HUDEP-2 (cell line): ENCODE measurements around the gene GRIA1.

ENCODE experiments used
- DNase-seq, 76 experiments: peaks; one replicate each; lab custom pipeline; 2025; ENCODE audit not compliant: unreplicated experiment in 76 of 76; lab: John Stamatoyannopoulos, UW

The GRIA1 gene

DNA sequence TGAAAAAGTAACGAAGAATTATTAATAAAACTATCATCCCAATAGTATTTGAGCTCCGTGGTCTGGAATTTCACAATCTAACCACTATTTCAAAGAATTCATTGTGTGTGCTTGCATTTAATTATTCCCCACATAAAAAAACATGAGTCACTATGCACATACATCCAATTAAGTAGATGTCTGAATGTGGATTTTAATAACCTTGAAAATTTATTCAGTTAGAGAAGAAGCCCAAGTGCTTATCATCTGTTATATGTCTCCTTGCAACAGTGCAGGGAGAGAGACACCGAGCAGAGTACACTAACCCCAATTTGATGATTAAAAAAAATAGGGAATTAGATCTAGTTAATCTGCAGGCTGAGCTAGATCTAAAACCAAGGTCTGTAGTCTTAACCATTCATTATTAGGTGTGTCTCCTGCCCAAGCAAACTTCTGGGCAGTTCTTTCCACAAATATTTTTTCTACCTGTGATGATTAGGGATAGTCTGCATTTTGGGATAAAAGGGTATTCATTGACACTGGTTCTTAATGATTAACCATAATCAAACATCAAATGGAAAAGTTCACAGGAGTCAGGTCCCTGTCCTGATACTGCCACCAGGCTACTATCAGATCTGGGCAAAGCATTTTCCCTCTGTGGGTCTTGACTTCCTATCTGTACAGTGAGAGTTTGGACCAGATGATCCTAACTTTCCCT lies 164.2 kb downstream of the GRIA1 start:
- DNase-seq = no peak

DNA sequence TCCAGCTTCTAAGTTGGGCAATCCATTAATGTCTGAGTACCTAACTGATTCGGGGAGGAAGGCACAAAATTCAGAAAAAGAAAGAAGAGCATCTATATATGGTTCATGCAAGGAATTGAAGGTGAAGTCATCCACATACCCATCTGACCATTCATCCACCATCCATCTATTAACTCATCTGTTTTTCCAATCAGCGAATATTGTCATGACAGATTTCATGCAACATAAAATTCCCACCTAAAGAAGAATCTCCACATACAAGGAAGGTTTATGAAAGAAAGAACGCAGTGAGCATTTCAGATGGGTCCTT lies 164.7 kb downstream of the GRIA1 start:
- no peak for DNase-seq

DNA sequence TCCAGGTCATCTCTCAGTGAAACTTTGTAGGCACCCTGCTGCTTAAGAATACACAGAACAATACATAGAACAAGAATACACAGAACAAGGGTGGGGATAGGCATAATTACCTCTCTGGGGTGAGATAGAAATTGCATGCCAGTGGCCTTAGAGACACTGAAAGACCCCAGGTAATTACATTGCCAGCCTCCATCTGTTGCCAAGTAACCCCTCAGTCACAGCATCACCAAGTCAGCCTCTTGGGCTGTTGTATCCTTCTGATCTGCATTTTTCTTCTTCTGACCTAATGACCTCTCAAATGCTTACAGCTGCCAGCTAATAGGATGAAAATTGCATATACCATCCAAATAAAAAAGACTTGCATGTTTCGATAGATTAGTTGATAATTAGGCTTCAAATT lies 167.7 kb downstream of the GRIA1 start:
- DNase-seq = no peak

DNA sequence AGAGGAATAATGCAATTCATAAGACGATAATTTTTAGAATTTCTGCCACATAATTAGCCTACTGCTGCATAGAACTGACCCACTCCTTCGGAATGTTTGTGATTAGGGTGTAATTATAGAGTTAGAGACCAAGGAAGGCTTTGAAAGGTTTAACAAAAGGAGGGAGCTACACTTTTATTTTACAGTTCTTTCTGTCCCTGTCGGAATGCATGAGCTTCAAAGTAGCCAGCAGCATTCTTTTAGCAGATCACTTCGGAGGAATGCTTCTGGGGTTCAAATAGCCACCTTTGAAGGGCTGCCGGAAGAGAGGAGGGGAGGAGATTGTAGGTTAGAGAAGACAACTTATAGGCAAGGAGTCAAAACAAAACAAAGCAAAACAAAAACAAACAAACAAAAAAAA lies 168.1 kb downstream of the GRIA1 start:
- DNase-seq = no peak

DNA sequence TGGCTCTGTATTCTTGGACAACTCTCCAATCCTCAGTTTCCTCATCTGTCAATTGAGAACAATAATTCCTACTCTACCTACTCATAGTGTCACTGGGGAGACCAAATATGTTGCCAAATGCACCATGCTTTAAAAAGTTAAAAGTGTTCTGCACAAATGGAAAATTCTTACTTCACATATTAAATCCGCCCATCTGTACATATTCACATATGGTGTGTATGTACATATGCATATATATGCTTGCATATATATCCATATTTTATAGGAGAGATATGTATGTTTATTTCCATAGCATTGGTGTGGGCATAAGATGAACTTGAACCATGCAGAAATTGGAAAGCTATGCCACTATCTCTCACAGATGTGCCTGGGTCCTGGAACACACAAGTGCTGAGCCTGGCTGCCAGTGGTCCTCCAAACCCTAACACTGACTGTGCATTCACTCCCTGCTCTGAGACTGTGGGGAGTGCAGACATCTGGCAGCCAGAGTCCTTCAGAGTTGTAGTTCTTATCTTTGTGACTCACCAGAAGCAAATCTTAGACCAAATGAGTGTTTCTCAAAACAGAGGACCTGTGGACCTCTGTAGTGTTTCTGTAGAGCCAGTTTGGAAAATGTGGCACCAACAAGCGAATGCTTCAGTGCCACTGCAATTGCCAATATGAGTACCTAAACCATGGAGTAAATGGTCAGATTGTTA lies 168.7 kb downstream of the GRIA1 start:
- DNase-seq = no peak

DNA sequence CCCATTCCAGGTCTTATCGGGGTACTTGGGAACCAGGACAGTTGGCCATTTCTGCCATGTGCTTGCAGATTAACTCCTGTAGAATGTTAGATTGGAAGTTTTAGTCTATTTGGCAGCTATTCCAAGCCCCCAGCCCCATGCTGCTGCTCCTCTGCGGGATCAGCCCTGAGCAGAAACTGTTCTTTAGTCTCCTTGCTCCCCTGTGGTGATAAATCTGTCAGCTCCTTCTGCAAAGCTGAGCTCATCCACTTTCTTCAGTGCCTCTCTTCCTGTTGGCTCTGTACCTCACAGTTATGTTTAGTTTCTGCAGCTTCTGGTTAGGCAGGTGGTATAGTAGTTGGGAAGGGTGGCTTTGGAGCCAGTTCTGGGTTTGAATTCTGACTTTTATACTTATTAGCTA lies 170.4 kb downstream of the GRIA1 start:
- no peak for DNase-seq

DNA sequence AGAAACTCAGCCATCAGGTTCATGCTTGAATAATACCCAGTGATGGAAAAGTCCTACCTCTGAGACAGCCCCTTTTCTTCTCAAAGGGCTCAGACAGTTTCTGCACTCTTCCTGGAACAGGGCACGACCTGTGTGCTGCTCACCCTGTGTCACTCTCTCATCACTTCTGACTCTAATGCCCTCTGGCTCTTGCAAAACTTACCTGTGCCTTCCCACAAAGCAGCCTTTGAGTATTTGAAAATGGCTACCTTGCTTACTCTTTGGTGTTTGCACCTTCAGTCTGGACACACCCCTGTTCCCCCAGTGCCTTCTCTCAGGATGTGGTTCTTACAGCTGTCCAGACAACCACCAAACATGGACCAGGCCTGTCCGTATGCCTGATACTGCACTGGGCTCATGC lies 171.4 kb downstream of the GRIA1 start:
- DNase-seq = no peak

DNA sequence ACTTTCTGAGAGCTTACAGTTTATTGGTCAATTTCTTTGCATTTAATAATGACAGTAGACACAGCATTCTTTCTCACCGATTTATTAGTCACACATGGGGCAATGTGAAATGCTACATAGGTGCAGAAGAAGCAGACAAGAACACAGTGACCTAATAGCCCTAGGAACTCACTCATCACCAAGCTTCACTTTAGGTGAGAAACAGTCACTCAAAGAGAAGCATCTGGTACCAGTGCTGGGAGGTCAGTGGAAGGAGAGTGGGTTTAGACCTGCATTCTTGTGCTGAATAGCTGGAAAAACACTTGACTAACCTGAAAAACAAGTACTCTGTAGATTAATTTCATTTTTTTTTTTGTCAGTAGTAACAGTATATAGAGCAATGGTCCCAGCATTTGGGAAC lies 179.6 kb downstream of the GRIA1 start:
- no peak for DNase-seq

DNA sequence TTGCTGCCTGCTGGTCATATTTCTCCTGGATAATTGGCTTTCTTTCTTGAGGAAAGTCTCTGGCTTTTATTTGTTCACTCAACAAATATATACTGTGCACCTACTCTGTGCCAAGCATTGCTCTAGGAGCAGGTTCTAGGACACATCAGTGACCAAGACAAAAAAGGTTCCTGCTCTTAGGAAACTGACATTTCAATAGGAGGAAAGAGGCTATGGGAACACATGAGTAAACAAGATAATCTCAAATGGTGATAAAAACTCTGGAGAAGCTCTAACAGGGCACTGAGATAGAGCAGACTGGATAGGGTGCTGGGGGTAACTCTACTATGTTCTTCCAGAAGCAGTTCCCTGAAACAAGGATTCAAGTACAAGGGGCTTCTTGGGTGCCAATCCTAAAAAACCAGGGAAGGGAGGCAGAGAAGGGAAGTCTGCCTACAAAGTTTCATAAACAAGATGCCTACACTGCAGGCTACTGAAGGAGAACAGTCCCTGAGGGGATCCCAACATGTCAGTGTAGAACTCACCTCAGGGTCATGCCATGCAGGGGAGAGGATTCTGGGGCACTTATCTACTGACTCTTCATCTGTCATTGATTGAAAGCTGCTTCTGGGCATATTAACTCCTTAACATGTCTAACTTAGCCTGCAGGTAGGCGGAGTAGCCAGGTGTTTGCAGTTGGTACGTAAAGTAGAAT lies 181.3 kb downstream of the GRIA1 start:
- no peak for DNase-seq

DNA sequence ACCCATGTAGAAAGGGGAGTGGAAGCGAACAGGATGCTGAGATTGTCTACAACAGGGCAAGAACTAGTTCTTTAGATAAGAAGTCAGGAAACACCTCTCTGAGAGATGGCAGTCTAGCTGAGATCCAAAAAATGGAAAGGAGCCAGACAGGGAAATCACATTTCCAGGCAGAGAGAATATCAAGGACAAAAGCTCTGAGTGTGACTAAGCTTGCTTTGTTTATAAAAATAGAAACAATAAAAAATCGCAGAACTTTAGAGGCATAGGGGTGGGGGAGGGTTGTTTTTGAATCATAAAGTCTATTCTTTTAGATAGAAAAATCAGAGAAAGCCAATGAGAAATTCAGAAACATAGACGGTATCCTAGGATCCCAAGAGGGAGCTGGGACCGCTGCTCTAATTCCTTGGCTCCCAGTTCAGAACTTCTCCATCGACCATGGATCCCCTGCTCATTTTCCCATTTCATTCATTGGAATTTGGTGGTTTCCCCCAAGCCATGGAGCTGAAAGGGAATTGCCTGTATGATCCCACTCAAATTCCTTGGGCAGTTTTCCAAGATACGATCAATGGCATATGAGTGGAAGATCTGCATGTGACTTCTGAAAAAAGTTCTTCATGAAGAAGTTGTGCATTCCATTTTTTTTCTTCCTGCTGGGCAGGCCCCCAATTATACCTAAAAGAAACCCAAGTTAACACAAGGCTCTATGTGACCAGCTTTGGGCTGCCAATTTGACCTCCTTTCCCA lies 182.0 kb downstream of the GRIA1 start:
- DNase-seq = no peak

DNA sequence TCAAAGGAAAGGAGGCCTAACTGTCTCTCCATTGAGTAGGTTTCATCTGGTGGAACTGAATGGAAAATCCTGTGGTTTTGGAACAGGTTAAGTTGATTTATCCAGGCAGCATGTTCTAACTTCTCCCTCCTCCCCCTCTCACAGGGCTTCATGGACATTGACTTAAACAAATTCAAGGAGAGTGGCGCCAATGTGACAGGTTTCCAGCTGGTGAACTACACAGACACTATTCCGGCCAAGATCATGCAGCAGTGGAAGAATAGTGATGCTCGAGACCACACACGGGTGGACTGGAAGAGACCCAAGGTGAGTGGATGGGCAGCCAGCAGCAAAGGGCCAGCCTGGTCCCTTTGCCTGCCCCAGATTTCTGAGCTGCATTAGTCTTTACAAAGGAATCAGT lies 183.9 kb downstream of the GRIA1 start:
- DNase-seq = no peak

DNA sequence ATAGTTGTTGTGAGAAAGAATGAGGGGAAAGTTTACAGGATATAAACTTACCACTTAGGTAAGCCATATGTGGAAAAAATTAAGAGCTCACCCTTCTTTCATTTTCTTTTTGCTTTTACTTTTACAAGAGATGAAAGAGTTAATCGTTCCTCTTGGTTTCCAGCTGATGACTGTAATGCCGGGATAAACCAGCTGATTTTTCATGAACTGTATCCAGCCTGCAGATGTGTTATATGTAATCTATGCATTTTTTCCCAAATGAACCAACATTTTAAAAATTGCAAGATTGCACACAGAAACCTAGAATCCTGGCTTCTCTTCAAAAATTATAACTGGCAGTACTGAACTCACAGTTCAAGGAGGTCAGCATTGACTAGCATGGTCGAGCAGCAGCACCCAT lies 185.9 kb downstream of the GRIA1 start:
- DNase-seq = no peak

DNA sequence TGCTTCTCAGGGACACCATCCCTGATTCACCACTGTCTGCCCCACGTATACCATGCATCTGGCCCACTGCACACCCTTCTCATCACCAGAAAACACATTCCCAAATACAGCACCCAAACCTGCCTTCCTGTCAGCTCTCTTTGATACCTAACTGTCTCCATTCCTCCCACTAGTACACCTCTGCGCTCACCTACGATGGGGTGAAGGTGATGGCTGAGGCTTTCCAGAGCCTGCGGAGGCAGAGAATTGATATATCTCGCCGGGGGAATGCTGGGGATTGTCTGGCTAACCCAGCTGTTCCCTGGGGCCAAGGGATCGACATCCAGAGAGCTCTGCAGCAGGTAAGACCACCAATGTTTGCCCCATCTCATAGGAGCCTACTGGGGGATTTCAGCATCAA lies 186.4 kb downstream of the GRIA1 start:
- DNase-seq = no peak

DNA sequence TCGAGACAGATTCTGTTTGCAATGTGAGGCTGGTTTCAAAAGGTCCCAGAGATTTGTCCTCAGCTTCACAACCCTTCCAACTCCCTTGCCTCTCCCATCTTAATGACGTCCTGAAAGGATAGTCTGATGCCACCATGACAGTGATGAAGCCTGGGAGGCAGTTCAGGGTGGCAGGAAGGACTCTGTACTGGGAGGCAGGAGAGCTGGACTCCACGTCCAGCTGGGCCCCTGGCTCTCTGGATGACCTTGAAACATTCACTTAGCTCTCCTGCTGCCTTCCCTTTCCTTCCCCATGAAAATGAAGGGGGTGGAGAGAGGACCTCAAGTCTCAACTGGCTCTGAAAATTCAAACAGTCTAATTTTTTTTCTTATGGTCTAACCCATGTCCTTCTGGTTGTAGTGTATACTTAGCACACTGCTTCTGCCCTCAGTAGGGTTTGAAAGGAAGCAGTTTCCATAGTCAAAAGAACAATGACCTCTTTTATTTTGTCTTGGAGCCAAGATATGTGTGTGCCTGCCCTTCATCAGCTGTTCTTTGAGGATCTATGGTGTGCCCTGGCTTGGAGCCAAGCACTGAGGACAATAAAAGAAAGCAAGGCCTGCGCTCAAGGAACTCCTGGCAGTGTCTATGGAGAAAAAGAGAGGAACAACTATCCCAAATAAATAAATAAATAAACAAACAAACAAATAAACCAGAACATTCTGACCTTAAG lies 188.3 kb downstream of the GRIA1 start:
- DNase-seq = no peak

DNA sequence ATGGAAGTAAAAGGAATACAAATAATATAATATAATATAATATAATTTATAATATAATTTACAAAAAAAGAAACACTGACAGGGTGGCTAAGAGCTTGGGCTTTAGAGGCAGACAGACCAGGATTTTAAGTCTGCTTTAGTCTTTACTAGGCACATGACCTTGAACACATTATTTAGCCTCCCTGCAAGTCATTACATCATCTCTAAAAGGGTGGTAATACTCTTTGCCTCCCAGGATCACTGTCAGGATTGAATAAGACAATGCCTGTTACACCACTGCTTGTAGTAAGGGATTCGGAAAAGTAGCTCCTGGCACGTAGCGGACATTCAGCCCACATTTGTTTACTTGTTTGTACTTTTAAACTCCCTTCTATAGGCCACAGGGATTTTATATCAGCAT lies 199.8 kb downstream of the GRIA1 start:
- no peak for DNase-seq

DNA sequence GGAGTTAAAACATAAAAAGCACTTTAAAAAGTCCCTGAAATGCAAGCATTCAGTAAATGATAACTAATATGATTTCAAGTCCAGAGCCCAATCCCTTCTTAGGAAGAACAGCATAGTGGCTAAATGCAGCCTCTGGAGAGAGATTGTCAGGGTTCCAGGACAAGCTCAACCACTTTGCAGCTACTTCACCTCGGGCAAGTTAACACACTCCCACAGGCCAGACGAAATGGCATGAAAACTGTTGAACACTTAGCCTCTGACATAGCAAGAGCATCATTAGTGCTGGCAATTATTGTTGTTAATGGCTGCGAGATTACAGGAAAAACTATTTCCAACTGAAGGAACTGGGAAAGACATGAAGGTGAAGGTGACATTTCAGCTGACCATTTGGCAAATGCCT lies 205.8 kb downstream of the GRIA1 start:
- no peak for DNase-seq

DNA sequence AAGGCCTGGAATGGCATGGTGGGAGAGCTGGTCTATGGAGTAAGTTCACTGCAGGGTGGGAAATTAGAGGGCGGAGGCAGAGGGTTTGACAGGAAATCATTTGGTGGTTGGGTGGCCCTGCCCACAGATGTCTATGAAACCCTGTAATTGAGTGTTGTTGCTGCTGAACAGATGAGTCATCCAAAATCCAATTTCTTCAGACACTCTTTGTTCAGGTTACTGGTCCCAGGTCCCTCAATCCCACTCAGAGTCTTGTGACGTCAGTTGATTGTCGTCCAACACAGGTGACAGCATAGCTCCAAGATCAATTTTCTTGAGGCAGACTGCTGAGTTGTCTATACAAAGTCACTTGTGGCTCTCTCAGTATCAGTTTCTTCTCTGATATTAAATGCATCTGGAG lies 208.6 kb downstream of the GRIA1 start:
- no peak for DNase-seq

DNA sequence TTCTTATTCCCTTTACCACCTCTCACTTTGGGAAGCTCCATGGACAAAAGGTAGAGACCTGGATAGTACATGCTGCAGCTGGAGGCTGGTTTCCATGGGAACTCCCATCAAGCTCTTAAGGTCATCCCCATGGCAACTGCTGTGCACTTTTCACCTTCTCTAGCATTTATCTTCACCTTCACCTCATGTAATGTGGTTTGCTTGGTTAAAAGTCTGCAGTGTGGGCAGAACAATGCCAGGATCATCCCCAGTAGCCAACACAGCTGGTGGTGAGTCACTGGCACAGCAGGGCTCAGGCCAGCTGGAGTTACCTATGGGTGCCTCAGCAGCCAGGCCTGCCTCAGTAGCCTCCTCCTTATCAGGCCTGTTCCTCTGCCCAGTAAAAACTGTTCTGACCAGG lies 210.5 kb downstream of the GRIA1 start:
- DNase-seq = no peak

DNA sequence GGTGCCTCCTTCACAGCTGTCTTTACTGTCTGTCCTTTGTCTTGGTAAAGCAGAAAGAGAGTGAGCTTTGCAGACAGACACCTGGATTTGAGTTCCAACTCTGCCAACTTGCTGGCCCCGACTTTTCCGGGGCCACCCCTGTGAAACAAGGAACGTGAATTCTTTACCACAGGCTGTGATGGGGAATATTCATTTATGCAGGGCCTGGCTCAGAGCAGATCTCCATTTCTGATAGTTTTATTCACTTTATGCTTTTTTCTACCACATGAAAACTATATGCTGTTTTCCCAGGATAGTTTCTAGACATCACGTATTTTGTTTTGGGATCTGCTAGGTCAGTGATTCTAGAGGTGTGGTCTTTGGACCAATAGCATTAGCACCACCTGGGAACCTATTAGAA lies 211.8 kb downstream of the GRIA1 start:
- no peak for DNase-seq

DNA sequence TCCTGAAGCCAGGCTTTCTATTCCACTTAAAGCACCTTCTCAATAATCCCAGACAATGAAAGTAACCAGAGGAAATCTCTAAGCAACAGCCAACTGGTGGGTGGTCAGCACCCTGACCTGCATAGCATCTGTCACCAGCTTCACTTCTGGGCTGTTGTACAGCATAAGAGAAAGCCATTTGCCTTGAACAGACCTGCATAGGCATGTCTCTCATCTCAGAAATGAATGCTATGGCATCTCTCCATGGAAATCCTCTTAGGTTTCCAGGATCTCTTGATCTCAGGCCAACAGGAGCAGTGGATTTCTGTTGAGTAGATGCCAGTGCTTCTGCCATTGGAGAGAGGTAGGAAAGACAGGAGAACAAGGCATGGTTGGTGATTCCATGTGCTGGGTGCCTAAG lies 213.6 kb downstream of the GRIA1 start:
- no peak for DNase-seq

DNA sequence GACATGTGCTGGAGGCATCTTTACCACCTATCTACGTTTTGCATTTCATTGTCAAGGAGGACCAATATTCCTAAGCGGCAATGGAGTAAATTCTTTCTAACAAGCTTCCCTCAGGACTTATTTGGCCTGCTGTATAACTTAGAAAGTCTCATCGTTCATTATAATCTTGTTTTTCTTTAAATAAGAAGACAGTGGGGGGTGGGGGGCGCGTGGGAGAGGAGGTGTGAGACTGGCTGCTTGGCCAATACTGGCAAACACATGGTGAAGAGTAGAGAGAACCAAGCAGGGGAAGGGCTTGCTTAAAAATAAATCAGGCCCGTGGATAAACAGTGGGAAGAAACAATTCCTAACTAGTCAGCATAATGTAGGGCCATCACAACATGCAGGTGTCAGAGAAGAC lies 217.2 kb downstream of the GRIA1 start:
- no peak for DNase-seq
